Glutamatergic neuron (in vitro differentiated cells): ENCODE results near the gene COA7. TPM values are rescaled to one million over a fixed set of nuclear protein-coding genes. Genes with fewer than 3 reads are reported as not detected.

Experiments
- DNase-seq: peaks from one replicate; pipeline ENCODE4 v3.0.0; 2022
- H3K27ac Mint-ChIP-seq: one replicate; pipeline ENCODE4 v1.8.0; 2020; ENCODE audit warnings: mild to moderate bottlenecking, mixed read lengths, inconsistent platforms; ENCODE audit not compliant: unreplicated experiment
- H3K27me3 Mint-ChIP-seq: one replicate; pipeline ENCODE4 v1.8.0; 2020; ENCODE audit warnings: mild to moderate bottlenecking, moderate library complexity, mixed read lengths, inconsistent platforms; ENCODE audit not compliant: unreplicated experiment
- H3K36me3 Mint-ChIP-seq: one replicate; pipeline ENCODE4 v1.8.0; 2020; ENCODE audit warnings: mild to moderate bottlenecking, mixed read lengths, inconsistent platforms; ENCODE audit not compliant: unreplicated experiment
- H3K4me1 Mint-ChIP-seq: one replicate; pipeline ENCODE4 v1.8.0; 2020; ENCODE audit warnings: mild to moderate bottlenecking, low read depth, mixed read lengths, inconsistent platforms; ENCODE audit not compliant: unreplicated experiment
- H3K4me3 Mint-ChIP-seq: one replicate; pipeline ENCODE4 v1.8.0; 2020; ENCODE audit warnings: mild to moderate bottlenecking, mixed read lengths, inconsistent platforms; ENCODE audit not compliant: unreplicated experiment
- H3K9me3 Mint-ChIP-seq: one replicate; pipeline ENCODE4 v1.8.0; 2020; ENCODE audit warnings: mild to moderate bottlenecking, moderate library complexity, mixed read lengths, inconsistent platforms; ENCODE audit not compliant: unreplicated experiment
- CTCF ChIP-seq: fragments of 200-600 bp; sonication (generic); IDR thresholded peaks from one replicate; pipeline ENCODE4 v1.5.0; 2021; ENCODE audit not compliant: partially characterized antibody, unreplicated experiment
- total RNA-seq: library from RNA; stranded (reverse); fragmentation: NEBNext Ultra II Directional; extraction: Animal tissue kit (Norgen Biotek cat#: 25700); gene quantifications from one replicate; pipeline ENCODE4 v1.2.1, GENCODE V29; 2021; ENCODE audit not compliant: unreplicated experiment

The COA7 gene
- total RNA-seq, 1 donor from 2014 or later, result 24.6 TPM

GRCh38 chr1:52637946-52638345 lies 60.2 kb downstream of the COA7 start:
- peaks cover 8% of the 10 kb centered on the region for H3K4me1 Mint-ChIP-seq
- no peak overlapping the region for H3K27ac Mint-ChIP-seq
- TF ChIP-seq CTCF, result no peak
- peaks cover 4% of the 10 kb centered on the region for H3K9me3 Mint-ChIP-seq
- peaks cover 8% of the 10 kb centered on the region for H3K36me3 Mint-ChIP-seq
- no peak for DNase-seq
- no peak overlapping the region for H3K4me3 Mint-ChIP-seq
- peaks cover 12% of the 10 kb centered on the region for H3K27me3 Mint-ChIP-seq

GRCh38 chr1:52636721-52637695 lies 61.1 kb downstream of the COA7 start:
- H3K4me3 Mint-ChIP-seq, result no peak overlapping the region
- no peak for DNase-seq
- no peak overlapping the region for H3K27ac Mint-ChIP-seq
- peaks cover 8% of the 10 kb centered on the region for H3K36me3 Mint-ChIP-seq
- H3K27me3 Mint-ChIP-seq, result peaks cover 15% of the 10 kb centered on the region
- H3K9me3 Mint-ChIP-seq, result peaks cover 4% of the 10 kb centered on the region
- H3K4me1 Mint-ChIP-seq, result peaks cover 8% of the 10 kb centered on the region
- TF ChIP-seq CTCF, result no peak

GRCh38 chr1:52635321-52636089 lies 62.6 kb downstream of the COA7 start:
- Mint-ChIP-seq H3K9me3 (peaks cover 2% of the 10 kb centered on the region), H3K27ac (no peak overlapping the region), H3K27me3 (peaks cover 15% of the 10 kb centered on the region), H3K36me3 (peaks cover 8% of the 10 kb centered on the region), H3K4me3 (no peak overlapping the region), H3K4me1 (peaks cover 5% of the 10 kb centered on the region)
- TF ChIP-seq CTCF, result no peak
- DNase-seq, result no peak

Other genes with a start within 250 kb of the COA7 start
- gene TUT4, start 145.3 kb downstream of the COA7 start, total RNA-seq, result 70.8 TPM
- 3.5 TPM for gene GPX7, start 96.0 kb downstream of the COA7 start, total RNA-seq
- gene SHISAL2A, start 65.2 kb downstream of the COA7 start, total RNA-seq, result not detected
- 47.2 TPM for gene ZYG11B, start 28.1 kb upstream of the COA7 start, total RNA-seq
- gene ZYG11A, start 144.4 kb upstream of the COA7 start, total RNA-seq, result 0.59 TPM
- gene ECHDC2, start 223.4 kb upstream of the COA7 start, total RNA-seq, result 32.4 TPM
- gene SCP2, start 228.9 kb upstream of the COA7 start, total RNA-seq, result 57.5 TPM